ENCODE data around the gene TBCE. TPM values are rescaled to one million over a fixed set of nuclear protein-coding genes. Genes with fewer than 3 reads are reported as not detected.

Gene TBCE
- total RNA-seq, 4 donors from 2014 or later: 17.6 to 58.6 (median 36.4) TPM

GRCh38 chr1:235424092-235424491 lies 56.9 kb downstream of the TBCE start:
- H3K36me3 ChIP-seq: peaks cover 0 to 4% (median 0%) of the 10 kb centered on the region in 3 donors
- no peaks in the 10 kb centered on the region for H3K27me3 ChIP-seq
- H3K4me1 ChIP-seq: no peaks in the 10 kb centered on the region
- no peak for TF ChIP-seq POLR2A (IDR thresholded peaks at IDR 0.05)
- TF ChIP-seq, protein P1, sequence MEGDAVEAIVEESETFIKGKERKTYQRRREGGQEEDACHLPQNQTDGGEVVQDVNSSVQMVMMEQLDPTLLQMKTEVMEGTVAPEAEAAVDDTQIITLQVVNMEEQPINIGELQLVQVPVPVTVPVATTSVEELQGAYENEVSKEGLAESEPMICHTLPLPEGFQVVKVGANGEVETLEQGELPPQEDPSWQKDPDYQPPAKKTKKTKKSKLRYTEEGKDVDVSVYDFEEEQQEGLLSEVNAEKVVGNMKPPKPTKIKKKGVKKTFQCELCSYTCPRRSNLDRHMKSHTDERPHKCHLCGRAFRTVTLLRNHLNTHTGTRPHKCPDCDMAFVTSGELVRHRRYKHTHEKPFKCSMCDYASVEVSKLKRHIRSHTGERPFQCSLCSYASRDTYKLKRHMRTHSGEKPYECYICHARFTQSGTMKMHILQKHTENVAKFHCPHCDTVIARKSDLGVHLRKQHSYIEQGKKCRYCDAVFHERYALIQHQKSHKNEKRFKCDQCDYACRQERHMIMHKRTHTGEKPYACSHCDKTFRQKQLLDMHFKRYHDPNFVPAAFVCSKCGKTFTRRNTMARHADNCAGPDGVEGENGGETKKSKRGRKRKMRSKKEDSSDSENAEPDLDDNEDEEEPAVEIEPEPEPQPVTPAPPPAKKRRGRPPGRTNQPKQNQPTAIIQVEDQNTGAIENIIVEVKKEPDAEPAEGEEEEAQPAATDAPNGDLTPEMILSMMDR (IDR thresholded peaks at IDR 0.05): no peak
- H3K4me3 ChIP-seq: no peak overlapping the region
- peak in 1 of 3 donors; percentile 10 for DNase-seq
- no peaks in the 10 kb centered on the region for H3K9me3 ChIP-seq
- H3K27ac ChIP-seq: no peak overlapping the region

DNA sequence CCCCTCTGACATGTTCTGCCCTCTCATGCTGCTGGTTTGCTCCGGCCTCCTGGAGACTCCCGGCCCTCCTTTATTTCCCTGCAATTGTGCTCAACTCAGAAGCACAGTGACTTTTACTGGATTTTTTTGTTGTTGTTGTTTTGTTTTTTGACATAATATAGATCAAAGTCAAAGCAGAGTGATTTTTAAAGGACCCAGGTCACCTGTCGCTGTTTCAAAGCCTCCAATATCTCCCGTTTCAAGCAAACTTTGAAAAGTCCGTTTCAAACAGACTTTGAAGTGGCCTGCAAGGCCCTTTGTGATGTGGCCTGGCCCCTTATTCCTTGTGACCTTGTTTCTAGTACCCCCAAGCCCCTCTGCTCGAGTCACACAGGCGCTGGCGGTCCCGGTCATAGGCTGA lies 58.1 kb downstream of the TBCE start:
- no peaks in the 10 kb centered on the region for H3K27me3 ChIP-seq
- no peak for DNase-seq
- H3K36me3 ChIP-seq: peaks cover 0 to 4% (median 0%) of the 10 kb centered on the region in 3 donors
- no peaks in the 10 kb centered on the region for H3K4me1 ChIP-seq
- TF ChIP-seq, protein P1 (IDR thresholded peaks at IDR 0.05): no peak
- no peak for TF ChIP-seq POLR2A (IDR thresholded peaks at IDR 0.05)
- no peaks in the 10 kb centered on the region for H3K9me3 ChIP-seq
- H3K27ac ChIP-seq: no peak overlapping the region
- H3K4me3 ChIP-seq: no peak overlapping the region

- Histone ChIP-seq H3K9me3 (no peaks in the 10 kb centered on the region), H3K27me3 (no peaks in the 10 kb centered on the region), H3K36me3 (peaks cover 0 to 4% (median 0%) of the 10 kb centered on the region in 3 donors), H3K27ac (no peak overlapping the region), H3K4me3 (no peak overlapping the region), H3K4me1 (no peaks in the 10 kb centered on the region)
- peak in 1 of 3 donors; percentile 22 for DNase-seq
- TF ChIP-seq POLR2A (IDR thresholded peaks at IDR 0.05): no peak
- TF ChIP-seq, protein P1 (IDR thresholded peaks at IDR 0.05): no peak
Measured at GRCh38 chr1:235426143-235426542, 58.9 kb downstream of the TBCE start.

DNA sequence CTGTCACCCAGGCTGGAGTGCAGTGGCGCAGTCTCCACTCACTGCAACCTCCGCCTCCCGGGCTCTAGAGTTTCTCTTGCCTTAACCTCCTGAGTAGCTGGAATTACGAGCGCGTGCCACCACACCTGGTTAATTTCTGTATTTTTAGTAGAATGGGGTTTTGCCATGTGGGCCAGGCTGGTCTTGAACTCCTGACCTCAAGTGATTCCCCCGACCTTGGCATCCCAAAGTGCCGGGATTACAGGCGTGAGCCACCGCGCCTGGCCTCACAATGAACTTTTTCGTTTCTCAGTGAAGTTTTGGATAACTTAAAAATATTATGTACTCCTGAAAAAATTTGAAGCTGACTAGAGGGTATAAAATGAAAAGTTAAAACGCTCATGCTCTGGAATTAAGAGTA lies 59.5 kb downstream of the TBCE start:
- no peak overlapping the region for H3K27ac ChIP-seq

DNA sequence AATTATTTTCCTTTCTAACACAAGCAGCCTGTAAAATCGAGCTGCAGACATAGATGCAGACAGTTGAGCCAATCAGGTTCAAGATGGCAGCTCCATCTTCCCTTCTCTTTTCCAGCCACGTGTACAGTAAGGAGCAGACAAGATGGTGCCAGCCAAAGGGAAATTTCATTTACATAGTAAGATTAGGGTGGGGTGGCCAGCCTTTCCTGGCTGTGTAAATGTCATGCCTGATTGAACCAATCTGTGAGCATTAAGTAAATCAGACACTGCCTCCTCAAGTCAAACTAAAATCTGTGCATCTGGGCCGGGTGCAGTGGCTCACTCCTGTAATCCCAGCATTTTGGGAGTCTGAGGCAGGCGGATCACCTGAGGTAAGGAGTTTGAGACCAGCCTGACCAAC lies 60.2 kb downstream of the TBCE start:
- Histone ChIP-seq H3K36me3 (peaks cover 0 to 14% (median 0%) of the 10 kb centered on the region in 3 donors), H3K27me3 (no peaks in the 10 kb centered on the region), H3K4me1 (no peaks in the 10 kb centered on the region), H3K9me3 (no peaks in the 10 kb centered on the region), H3K27ac (no peak overlapping the region), H3K4me3 (no peak overlapping the region)
- TF ChIP-seq, protein P1 (IDR thresholded peaks at IDR 0.05): no peak
- TF ChIP-seq POLR2A (IDR thresholded peaks at IDR 0.05): no peak
- peak in 1 of 3 donors; percentile 23 for DNase-seq

More for the DNA sequence above, 59.5 kb downstream of the TBCE start:
- no peaks in the 10 kb centered on the region for H3K4me1 ChIP-seq
- H3K9me3 ChIP-seq: no peaks in the 10 kb centered on the region
- no peak for TF ChIP-seq POLR2A (IDR thresholded peaks at IDR 0.05)
- TF ChIP-seq, protein P1 (IDR thresholded peaks at IDR 0.05): no peak
- H3K27me3 ChIP-seq: no peaks in the 10 kb centered on the region
- H3K36me3 ChIP-seq: peaks cover 0 to 7% (median 0%) of the 10 kb centered on the region in 3 donors
- peak in 1 of 3 donors; percentile 22 for DNase-seq
- no peak overlapping the region for H3K4me3 ChIP-seq

DNA sequence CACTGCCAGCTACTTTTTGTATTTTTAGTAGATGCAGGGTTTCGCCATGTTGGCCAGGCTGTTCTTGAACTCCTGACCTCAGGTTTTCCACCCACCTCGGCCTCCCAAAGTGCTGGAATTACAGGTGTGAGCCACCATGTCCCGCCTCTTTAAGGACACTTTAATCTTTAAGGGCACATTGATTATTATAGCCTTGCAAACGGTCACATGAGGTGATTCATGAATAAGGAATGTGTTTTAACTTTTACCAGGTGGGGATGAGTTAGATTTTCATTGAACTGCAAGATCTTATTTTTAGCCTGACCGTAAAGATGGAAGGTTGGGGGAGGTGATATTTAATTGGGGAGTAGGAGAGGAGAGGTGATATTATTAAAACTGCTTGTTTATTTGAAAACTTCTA lies 61.9 kb downstream of the TBCE start:
- no peaks in the 10 kb centered on the region for H3K4me1 ChIP-seq
- DNase-seq: peak in 1 of 3 donors; percentile 27
- TF ChIP-seq, protein P1 (IDR thresholded peaks at IDR 0.05): no peak
- TF ChIP-seq POLR2A (IDR thresholded peaks at IDR 0.05): no peak

More for the DNA sequence above, 61.9 kb downstream of the TBCE start:
- Histone ChIP-seq H3K27me3 (no peaks in the 10 kb centered on the region), H3K4me3 (no peak overlapping the region), H3K9me3 (no peaks in the 10 kb centered on the region), H3K27ac (no peak overlapping the region), H3K36me3 (peaks cover 0 to 22% (median 0%) of the 10 kb centered on the region in 3 donors)

Data from Peyer's patch (tissue), 4 donors.